Fibroblast of villous mesenchyme (primary cell): Measurements from ENCODE around the gene ANP32D. TPM values are rescaled to one million over a fixed set of nuclear protein-coding genes. Genes with fewer than 3 reads are reported as not detected.
"Not testable (repeated sequence)": the region's sequence is repeated elsewhere in the genome, so short reads cannot be mapped to it uniquely, and the experiment has no call there.

ENCODE experiments used
- DNase-seq: peaks from one replicate; pipeline ENCODE4 v3.0.0-alpha.2; 2010; ENCODE audit warnings: low read depth
- H3K4me3 ChIP-seq: 2 replicates; pipeline ENCODE4 v1.5.1; 2011; ENCODE audit warnings: low read depth, mild to moderate bottlenecking, low read length
- total RNA-seq: library from RNA; depleted of rRNA; stranded (reverse); fragments of >200 nt; gene quantifications from 2 replicates; pipeline ENCODE4 v1.2.3, GENCODE V29; 2012
- TF ChIP-seq, protein P1 (sequence below): IDR thresholded peaks from 2 replicates; pipeline ENCODE4 v1.5.1; 2012; ENCODE audit warnings: low read depth, mild to moderate bottlenecking, low read length; ENCODE audit not compliant: insufficient read depth

ANP32D gene
- total RNA-seq, result not detected in 2 replicates

DNA sequence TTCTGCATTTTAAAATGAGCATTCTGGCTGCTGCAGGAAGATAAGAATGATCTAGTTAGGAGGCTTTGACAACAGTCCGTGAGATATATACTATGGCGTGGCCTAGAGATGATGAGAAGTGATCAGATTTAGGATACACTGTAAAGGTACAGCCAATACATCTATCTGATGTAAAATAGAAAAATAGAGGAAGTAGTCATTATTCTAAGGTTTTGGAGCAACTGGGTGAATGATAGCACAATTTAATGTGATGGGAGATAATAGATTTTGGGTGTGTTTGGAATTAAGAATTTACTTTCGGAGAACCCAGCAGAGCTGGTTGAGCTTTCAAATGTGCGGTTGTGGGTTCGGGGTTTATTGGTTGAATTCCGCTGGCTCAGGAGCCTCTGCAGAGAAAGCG is at the start of gene ANP32D:
ANP32D (plus strand) TSS at position 301 of the 400 bp plus-strand sequence. CDS start 106 bp downstream, outside the sequence.
- no peak for DNase-seq
- TF ChIP-seq, protein P1, sequence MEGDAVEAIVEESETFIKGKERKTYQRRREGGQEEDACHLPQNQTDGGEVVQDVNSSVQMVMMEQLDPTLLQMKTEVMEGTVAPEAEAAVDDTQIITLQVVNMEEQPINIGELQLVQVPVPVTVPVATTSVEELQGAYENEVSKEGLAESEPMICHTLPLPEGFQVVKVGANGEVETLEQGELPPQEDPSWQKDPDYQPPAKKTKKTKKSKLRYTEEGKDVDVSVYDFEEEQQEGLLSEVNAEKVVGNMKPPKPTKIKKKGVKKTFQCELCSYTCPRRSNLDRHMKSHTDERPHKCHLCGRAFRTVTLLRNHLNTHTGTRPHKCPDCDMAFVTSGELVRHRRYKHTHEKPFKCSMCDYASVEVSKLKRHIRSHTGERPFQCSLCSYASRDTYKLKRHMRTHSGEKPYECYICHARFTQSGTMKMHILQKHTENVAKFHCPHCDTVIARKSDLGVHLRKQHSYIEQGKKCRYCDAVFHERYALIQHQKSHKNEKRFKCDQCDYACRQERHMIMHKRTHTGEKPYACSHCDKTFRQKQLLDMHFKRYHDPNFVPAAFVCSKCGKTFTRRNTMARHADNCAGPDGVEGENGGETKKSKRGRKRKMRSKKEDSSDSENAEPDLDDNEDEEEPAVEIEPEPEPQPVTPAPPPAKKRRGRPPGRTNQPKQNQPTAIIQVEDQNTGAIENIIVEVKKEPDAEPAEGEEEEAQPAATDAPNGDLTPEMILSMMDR, result no peak
- H3K4me3 ChIP-seq, result no peak within 1 kb of the TSS

GRCh38 chr12:48423171-48423570 is 49.2 kb upstream of the ANP32D start:
- TF ChIP-seq, protein P1, result no peak
- DNase-seq, result peak; percentile 15
- no peak overlapping the region for H3K4me3 ChIP-seq

GRCh38 chr12:48424644-48425043 is 47.7 kb upstream of the ANP32D start:
- DNase-seq, result no peak
- TF ChIP-seq, protein P1, result no peak
- no peak overlapping the region for H3K4me3 ChIP-seq

DNA sequence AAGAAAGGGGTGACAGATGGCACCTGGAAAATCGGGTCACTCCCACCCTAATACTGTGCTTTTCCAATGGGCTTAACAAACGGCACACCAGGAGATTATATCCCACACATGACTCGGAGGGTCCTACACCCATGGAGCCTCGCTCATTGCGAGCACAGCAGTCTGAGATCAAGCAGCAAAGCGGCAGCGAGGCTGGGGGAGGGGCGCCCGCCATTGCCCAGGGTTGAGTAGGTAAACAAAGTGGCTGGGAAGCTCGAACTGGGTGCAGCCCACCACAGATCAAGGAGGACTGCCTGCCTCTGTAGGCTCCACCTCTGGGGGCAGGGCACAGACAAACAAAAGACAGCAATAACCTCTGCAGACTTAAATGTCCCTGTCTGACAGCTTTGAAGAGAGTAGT is 38.3 kb upstream of the ANP32D start:
- DNase-seq, H3K4me3 ChIP-seq: not testable (repeated sequence)

DNA sequence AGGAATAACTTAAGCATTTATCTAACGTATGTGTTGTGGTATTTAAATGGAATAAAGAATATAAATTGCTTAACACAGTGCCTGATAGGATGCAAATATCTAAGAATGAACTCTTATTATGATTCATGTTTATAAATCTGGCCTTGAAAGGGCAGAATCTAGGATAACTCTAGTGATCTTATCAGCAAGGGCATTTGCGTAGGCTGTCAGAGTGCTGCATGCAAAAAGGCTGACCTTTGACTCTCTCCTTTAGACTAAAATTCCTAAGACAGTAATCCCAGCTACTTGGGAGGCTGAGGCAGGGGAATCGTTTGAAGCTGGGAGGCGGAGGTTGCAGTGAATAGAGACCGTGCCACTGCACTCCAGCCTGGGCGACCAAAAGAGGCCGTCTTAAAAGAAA is 31.3 kb upstream of the ANP32D start:
- peak; percentile 89 for DNase-seq
- TF ChIP-seq, protein P1, result no peak
- no peak overlapping the region for H3K4me3 ChIP-seq

GRCh38 chr12:48442179-48442847 is 30.0 kb upstream of the ANP32D start:
- TF ChIP-seq, protein P1, result no peak
- H3K4me3 ChIP-seq, result no peak overlapping the region
- DNase-seq, result no peak

DNA sequence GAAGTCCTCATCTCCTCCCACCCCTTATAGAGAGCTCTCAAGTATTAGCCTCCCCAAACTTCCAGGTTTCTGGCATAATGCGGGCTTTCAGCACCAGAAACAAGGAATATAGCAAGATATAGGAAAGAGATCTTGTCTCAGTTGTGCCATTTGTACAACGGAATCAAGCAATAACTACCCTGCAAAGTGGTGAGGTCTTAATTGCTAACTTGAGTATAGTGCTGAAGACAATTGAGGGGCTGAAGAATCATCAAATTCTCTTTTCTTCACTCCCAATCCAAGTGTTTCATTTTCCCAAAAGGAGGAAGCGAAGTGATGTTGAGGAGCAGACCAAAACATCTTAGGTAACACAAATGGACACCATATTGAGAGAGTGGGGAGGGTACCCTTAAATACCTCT is 26.8 kb upstream of the ANP32D start:
- DNase-seq, result no peak
- TF ChIP-seq, protein P1, result no peak
- no peak overlapping the region for H3K4me3 ChIP-seq
